Measurements from ENCODE around the gene PRRX1.

DNA sequence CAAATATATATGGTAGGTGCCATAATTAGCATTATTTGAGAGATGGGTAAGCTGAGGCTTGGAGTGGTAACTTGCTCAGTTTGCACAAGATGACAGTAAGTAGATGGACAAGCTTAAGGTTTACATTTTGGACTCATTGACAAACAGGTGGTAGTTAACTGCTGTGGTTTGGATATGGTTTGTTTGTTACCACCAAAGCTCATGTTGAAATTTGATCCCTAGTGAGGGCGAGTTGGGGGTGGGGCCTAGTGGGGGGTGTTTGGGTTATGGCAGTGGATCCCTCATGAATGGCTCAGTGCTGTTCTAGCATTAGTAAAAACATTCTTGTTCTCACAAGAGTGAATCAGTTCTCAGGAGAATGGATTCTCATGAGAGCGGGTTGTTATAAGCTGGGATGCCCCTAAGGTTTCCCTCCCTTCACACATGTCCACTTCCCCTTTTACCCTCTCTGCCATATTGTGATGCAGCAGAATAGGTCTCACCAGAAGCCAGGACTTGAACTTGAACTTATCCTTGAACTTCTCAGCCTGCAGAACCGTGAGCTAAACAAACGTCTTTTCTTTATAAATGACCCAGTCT, 6.6 kb upstream of the PRRX1 start:
- TF ChIP-seq, protein P1, sequence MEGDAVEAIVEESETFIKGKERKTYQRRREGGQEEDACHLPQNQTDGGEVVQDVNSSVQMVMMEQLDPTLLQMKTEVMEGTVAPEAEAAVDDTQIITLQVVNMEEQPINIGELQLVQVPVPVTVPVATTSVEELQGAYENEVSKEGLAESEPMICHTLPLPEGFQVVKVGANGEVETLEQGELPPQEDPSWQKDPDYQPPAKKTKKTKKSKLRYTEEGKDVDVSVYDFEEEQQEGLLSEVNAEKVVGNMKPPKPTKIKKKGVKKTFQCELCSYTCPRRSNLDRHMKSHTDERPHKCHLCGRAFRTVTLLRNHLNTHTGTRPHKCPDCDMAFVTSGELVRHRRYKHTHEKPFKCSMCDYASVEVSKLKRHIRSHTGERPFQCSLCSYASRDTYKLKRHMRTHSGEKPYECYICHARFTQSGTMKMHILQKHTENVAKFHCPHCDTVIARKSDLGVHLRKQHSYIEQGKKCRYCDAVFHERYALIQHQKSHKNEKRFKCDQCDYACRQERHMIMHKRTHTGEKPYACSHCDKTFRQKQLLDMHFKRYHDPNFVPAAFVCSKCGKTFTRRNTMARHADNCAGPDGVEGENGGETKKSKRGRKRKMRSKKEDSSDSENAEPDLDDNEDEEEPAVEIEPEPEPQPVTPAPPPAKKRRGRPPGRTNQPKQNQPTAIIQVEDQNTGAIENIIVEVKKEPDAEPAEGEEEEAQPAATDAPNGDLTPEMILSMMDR (IDR thresholded peaks at IDR 0.05): no peak
- TF ChIP-seq POLR2A (IDR thresholded peaks at IDR 0.05): no peak

Data from adrenal gland (tissue), 5 donors.